ENCODE data around the gene ADK. TPM values are rescaled to one million over a fixed set of nuclear protein-coding genes. Genes with fewer than 3 reads are reported as not detected.
"Not testable (repeated sequence)": the region's sequence is repeated elsewhere in the genome, so short reads cannot be mapped to it uniquely, and the experiment has no call there.

Gene ADK
- polyA plus RNA-seq, 12 donors = 28.2 to 42.0 (median 36.5) TPM; not detected in 1

DNA sequence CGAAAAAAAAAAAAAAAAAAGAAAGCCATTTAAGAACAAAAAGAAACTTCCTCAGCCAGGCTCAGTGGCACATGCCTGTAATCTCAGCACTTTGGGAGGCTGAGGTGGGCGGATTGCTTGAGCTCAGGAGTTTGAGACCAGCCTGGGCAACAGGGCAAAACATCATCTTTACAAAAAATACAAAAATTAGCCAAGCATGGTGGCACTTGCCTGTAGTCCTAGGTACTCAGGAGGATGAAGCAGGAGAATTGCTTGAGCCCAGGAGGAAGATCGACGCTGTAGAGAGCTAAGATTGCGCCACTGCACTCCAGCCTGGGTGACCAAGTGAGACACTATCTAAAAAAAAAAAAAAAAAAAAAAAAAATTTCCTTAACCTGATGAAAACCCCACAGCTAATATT lies 12.4 kb upstream of the ADK start:
- DNase-seq = not testable (repeated sequence)

DNA sequence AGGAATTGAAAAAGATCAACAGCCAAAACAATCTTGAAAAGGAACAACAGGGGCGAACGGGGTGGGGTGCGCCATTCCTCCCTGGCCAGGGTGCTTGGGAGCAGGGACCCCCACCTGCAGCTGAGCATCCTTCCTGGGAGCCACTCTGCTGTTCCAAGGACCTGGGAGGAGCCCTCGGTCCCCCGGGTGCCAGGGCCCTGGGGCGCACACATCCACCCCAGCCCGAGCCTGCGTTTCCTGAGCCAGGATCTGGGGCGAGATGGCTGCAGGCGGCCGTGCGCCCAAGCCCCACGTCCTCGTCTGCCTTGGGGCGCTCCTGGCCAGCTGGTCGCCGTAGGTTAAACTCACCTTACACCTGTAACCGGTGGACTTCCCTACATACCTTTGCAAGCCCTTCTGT lies 11.0 kb upstream of the ADK start:
- no peak for DNase-seq

DNA sequence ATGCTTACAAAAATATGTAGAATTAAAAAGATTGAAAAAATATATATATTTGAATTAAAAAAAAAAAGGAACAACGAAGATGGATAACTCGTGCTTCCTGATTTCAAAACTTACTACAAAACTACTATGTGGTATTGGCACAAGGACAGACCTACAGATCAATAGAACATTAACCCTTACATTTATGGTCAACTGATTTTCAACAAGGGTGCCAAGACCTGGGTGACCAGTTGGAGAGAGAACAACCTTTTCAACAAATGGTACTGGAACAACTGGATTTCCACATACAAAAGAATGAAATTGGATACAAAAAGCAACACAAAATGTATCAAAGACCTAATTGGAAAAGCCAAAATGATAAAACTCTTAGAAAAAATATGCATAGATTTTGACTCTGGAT lies 10.5 kb upstream of the ADK start:
- DNase-seq = no peak

DNA sequence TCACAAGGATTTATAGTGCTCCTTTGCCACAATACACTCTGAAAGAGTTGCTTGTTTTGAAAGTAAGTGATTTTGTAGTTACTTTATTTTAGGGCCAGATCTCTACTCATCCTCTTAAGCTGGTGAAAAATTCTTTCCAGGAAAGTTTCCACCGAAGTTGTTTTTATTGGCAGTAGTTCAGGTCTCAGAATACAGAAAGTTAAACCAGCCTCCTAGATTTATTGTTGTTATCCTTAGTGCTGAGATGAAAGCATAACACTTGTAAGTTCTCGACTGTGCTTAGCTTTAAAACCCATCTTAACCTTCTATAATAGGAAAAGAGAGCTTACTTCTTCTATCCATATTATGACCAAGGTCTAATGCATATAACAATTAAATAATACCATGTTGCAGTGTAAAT lies 5.9 kb upstream of the ADK start:
- DNase-seq = peak; percentile 47

DNA sequence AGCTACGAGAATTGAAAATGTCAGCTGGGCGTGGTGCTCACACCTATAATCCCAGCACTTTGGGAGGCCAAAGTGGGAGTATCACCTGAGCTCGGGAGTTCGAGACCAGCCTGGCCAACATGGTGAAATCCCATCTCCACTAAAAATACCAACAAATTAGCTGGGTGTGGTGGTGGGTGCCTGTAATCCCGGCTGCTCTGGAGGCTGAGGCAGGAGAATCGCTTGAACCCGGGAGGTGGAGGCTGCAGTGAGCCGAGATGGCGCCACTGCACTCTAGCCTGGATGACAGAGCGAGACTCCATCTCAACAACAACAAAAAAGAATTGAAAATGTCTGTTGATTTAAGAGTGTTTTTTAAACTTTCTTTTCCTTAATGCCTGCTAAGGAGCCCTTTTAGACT lies 4.0 kb upstream of the ADK start:
- not testable (repeated sequence) for DNase-seq

DNA sequence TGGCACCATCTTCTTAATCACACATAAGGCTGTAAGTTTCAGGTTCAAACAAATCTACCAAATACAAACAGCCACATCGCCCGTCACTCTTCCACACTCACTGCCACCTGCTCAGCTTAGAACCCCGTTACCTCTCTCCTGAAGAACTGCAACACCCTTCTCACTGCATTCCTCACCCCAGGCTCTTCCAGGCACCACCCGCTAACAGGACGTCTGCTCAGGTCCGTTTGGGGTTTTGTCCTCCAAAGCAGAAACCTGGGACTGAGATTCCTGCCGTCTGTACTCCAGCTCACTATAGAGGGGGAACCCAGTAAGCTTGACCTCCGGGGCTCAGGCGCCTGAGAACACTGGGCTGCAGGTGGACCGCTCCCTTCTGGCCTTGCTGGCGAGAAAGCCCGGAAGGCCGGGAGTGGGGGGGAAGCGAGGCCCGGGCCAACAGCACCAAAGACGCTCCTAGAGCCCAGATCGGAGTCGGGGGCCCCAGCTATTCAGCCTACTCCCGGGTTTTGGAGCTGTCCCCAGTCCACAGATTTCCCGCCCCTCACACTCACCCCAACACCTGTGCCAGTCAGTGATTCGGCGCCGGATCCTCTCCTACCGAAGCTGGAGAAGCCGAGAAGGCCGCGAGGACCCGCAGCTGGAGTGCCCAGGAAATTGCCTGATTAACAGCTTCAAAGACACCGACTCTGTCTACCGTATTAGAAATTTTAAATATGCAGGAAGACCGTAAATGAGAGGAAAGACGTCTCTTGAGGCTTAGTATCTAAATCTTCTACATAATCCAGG lies 624 bp upstream of the ADK start, which contains the start of gene AP3M1:
AP3M1 (minus strand) TSS at position 625 of the 786 bp plus-strand sequence. CDS start 12,449 bp downstream, outside the sequence.
- DNase-seq = no peak

DNA sequence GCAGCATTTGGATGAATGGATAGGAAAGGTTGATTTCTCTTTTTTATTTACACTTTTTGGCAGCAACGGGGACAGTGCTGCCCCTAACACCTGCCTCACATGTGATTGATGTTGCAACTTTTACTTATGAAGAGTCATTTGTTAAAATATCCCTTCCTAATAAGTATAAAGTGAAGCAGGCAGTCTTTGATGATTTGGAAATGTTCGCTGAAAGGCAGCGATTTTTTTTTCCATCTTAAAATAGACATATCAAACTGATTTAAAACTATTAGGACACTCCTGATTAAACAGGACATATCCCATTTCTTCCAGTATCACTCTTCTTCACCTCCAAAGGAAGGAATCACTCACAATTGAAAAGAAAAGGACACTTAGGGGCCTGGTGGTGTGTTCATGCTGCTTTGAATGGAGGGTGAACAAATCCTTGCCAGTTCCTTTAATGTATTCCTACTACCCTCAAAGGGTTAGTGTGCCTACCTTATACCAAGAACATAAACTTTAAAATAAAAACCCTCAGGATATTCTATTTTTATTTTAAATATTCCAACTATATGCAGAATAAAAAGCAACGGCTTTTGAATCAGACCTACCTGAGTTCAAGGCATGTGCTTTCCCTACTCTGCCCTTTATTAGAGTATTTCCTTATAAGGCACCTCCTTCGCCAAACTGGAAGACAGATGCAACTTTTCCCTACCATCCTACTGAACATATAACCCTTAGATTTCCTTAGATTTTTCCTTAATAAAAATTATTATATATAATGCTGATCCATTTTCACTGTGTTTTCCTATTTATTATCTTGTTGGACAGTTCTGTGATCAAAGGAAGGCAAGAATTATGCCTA lies 1.1 kb downstream of the ADK start:
- no peak for DNase-seq

DNA sequence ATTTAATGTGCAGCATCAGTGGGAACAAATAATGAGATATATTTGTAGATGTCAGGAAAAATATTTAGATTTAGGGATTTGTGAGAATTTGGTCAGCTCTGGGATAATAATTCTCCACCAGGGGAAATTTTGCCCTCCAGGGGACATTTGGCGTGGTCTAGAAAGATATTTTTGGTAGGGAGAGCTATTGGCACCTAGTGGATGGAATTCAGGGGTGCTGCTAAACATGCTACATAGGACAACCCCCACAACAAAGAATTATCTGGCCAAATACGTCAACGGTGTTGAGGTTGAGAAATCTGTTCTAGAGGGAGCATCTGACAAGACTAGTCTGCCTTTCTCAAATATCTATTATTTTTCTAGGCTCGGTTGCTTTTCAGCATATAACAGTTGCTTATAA lies 2.1 kb downstream of the ADK start:
- no peak for DNase-seq

DNA sequence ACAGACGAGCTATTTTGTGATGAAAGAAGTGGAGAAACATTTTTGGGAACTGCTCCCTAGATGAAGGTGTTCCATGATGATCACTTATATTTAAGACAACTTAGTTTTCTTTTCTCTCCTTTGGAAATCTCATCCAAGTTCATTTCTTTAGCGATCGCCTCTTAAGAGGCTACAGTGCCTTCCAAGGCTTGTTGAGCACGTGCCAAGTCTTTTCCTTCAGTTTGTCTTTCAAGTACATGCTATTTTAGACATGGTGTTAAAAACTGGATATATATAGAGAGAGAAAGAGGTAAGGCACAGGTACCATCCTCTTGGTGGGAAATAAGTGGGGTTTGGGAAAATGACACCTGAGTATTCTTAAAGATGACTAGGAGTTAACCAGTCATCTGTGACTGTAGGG lies 2.7 kb downstream of the ADK start:
- DNase-seq = no peak

DNA sequence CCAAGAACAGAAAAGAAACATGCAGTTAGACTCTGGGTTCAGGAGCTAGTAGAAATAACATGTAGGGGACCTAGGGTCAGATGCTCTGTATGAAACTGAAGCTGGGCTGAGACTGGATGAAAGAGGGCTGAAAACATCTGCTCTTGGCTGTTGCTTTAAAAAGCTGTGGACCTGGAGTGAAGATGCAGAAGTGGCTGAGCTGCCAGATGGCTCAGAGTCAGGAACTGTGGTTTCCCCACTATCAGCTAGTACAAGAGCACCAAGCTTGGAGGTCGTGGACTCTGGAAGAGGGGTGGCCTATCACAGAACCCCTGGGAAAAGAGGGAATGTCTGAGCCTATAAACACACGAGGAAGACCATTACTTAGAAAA lies 5.9 kb downstream of the ADK start:
- no peak for DNase-seq

DNA sequence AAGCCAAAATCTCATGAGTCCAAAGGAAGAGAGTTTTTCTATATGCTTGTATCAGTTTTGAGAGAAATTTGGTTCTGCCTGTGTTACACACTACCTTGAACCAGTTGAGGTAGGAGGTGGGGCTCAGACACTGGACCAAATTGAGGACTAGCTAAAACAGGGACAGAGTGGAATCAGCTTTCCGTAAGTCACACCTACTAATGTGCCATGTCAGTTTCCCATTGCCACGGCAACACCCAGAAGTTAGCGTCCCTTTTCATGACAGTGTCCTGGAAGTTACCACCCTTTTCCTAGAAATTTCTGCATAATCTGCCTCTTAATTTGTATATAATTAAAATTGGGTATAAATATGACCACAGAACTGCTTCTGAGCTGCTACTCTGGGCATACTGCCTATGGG lies 9.0 kb downstream of the ADK start:
- no peak for DNase-seq

DNA sequence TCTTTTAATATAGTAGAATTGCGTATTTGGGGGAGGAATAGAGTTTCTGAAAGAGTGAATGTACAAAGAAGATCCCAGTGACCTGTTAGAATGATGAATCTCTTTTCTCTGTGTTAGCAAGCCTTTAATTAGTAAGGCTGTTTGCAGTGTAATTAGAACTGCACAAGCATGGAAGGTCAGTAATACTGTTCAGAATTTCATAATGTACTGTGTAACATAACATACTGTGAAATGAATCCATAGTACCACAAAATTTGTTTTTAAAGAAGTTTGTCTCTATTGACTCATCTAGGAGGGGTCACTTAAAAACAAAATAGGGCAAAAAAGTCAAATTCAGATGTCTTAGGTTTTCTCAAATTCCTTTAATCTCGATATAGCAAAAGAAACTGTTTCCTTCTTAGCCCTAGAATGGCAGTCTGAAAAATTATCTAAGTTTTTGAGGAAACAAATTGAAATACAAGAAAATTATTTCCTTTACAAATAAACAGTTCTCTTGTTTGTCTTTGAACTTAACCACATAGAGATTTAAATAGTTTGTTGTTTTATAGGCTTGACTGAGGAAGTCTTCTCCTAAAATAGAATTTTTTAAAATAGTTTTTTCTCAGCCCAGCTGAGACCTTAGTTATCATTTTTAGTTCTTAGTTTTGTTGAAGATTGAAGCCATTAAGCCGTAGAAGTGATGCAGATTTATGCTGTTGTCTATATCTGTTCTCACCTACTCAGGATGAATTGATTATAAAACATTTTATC lies 12.5 kb downstream of the ADK start:
- no peak for DNase-seq

DNA sequence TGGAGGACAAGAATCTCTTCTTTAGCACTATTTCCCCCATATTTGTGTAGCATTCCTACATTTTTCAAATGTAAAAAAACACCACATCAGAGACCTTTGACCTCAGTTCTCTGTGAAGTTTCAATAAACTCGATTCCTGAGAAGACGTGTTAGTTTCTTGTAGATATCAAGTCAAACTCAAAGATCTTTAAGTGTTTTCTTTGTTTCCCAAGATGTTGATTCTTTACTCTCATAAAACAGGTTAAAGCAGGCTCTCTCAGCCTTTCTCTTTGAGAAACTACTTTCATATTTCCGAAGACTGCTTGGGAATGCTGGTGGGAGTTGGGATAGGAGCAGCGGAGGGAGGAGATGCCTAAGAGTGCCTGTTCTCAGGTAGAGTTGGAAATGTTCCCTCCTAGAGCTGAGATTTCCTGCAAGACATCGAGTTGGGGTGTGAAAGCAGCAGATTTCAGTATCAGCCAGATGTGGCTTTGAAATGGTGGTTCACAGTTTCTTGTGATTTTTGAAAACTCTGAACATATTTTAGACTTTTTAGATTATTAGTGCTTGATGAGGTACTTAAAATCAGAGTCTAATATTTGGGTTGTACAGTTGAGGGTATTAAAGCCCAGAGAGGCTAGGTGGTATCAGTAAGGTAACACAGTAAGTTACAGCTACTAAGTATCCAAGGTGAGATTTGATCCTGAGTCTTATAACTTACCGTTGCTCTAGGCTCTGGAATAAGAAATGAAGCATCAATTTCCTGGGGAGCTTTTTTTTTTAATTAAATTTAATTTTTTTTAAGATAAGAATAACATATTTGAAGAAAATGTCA lies 13.9 kb downstream of the ADK start:
- DNase-seq = no peak

DNA sequence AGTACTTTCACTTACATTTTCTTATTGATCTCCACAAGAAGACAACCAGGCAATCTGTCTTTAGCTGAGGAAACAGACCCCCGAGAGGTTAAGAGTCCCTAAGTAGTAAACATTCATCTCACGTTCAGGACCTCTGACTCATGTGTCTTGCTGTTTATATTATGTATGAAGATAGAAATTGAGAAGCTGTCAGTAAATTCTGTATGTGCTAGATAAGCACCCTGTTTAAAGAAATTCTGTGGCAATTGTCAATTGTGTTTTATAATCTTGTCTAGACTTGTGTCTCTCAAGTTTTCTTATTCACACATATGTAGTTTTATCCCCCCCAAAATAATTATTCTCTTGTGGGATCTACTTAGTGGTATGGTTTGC lies 14.5 kb downstream of the ADK start:
- no peak for DNase-seq

DNA sequence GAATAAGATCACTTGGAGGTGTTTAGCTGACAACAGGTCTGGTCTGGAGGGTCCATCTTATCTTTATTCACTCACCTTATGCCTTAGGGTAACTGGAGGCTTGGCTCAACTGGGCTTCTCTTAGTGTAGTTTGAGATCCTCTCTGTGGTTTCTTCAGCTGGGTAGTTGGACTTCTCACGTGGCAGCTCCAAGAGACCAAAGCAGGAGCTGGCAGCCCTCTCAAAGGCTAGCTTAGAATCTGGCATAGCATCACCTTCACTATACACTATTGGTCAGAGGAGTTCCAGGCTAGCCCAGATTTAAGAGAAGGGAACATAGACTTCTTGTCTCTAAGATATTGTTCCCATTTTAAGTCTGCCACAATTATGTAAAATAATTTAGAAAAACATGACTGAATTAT lies 16.4 kb downstream of the ADK start:
- no peak for DNase-seq

DNA sequence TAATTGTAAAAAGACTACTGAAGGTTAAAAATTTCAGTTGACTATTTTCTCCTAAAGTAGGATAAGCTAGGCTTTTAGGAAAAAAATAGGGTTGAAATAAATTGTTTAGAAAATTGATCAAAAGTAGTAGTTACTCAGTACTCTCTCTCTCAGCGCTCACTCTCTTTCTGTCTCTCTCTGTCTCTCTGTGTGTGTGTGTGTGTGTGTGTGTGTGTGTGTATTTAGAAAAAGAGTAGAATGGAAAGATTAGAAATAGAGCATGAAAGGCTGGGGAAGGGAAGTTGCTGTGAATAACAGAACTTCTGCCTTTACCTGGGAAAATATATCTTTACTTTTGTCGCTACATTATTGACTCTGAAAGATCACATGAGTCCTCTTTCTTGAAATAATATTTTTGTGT lies 20.6 kb downstream of the ADK start:
- no peak for DNase-seq

DNA sequence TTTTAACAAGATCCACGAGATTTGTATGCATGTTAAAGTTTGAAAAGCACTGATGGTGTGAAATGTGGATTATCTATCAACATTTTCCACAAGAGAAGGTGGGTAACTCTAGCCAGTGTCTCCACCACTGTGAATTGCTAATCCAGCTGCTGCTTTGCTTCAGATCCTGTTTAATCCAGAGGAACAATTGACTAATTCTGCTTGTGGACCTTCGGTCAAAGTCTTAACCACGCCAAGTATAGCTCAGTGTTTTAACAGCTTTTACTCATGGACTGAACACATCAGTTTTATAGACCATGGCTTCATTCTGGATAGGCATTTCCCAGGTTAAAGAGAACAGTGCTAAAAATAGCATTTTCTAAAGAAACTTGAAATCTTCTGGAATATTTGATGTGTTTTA lies 23.5 kb downstream of the ADK start:
- DNase-seq = peak; percentile 43

DNA sequence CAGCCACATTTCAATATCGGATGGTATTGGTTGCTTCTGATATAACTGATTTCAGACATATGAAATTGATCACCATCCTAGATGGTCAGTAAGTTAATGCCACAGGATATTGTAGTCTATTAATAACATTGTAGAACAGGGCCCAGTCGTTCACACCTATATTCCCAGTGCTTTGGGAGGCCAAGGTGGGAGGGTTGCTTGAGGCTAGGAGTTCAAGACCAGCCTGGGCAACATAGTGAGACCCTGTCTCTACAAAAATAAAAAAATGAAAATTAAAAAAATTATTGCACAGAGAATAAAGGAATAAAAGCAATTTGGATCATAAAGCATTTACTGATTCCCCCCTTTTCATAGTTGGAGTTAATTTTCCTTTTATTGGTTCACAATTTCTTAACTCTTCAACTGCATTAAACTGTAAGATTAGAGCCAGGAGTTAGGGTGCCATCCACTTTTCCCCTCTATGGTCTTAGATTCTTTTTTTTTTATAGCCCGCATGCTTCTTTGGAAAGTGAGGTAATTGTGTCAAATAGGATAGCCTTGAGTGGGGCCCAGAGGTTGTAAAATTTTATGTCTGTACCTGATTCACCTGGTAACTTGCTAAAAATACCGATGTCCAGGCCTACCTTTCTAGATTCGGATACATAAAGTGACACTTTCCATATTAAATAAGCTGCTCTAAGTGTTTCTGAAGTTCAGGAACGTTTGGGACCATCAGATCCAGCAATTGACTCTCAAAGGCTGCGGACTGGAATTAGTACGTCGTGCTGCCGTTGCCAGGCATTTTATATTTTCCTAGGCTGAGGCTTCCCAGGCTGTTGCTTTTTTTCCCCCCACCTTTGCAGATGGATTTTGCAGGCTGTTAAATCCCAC lies 24.7 kb downstream of the ADK start:
- DNase-seq = no peak

DNA sequence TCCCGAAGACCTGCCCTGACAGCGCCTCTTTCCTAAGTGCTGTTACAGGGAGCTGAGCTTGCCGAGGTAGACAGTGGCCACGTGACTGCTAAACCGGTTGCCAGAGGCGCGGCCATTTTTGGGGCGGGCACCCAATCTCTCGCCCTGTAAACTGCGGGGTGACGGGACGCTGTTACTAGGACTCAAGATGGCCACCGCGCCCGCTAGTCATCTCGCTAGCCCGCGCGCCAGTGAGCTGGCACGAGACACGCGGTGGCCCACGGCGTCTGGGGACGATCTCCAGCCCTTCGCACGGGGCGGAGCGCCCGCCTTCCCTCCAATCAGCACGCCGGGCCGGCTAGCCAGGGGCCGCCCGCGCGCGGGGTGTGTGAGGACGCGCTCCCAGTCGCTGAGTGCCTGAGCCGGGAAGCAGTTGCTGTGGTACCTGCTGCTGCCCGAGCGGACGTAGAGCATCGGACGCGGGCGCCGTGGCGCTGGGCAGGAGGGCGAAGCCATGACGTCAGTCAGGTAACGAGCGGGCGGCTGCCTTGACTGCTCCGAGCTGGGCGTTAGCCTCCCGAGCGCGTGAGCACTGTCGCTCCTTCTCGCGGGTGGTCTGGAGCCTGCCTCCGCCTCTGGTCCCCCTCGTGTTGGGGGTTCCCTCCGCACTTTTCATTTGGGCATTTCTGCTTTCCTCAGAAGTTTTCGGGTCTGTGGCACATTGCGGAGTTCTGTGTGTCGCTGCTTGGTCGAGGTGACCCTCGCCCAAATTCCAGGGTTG lies 25.5 kb downstream of the ADK start:
- DNase-seq = peak; percentile 92

DNA sequence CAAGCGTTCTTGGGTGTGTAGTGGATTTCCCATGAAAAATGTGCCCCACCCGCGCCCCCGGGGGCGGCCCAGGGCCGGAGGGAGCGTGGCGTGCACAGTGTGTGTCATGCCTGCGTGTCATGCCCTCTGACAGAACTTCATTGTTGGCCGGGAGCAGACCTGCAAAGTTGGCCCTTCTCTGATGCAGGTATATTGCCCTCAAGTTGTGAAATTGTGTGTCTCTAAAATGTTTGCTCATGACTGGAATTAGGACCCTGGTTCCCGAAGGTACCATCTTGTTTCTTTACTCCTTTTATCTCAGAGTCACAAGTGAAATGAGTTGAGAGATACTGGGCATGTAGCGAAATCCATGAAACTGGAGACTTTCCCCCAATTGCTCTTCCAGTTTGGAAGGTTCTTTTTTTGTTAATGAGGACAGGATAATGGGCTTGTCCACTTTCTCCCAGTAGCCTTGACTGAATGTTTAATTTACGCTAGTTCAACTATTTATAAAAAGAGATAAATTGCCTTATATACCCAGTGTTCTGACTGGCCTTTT lies 26.2 kb downstream of the ADK start:
- DNase-seq = no peak

Measured in muscle of arm (tissue), 12 donors.